ENCODE data around the gene ASTL.

ASTL gene

GRCh38 chr2:96140941-96141623 is 2.8 kb upstream of the ASTL start:
- DNase-seq: no peak
- Mint-ChIP-seq H3K4me1 (peaks cover 8% of the 10 kb centered on the region), H3K4me3 (no peak overlapping the region), H3K9me3 (no peaks in the 10 kb centered on the region), H3K36me3 (ENCODE audit: low read depth) (no peaks in the 10 kb centered on the region), H3K27ac (no peak overlapping the region), H3K27me3 (ENCODE audit: low read depth, poor library complexity) (peaks cover 55% of the 10 kb centered on the region)
- no peak for TF ChIP-seq CTCF (IDR thresholded peaks at IDR 0.05)

GRCh38 chr2:96139181-96139758 is 968 bp upstream of the ASTL start:
- no peaks in the 10 kb centered on the region for H3K9me3 Mint-ChIP-seq
- no peak for TF ChIP-seq CTCF (IDR thresholded peaks at IDR 0.05)
- peaks cover 3% of the 10 kb centered on the region for H3K4me1 Mint-ChIP-seq
- DNase-seq: no peak
- H3K4me3 Mint-ChIP-seq: no peak overlapping the region
- no peak overlapping the region for H3K27ac Mint-ChIP-seq
- no peaks in the 10 kb centered on the region for H3K36me3 Mint-ChIP-seq (ENCODE audit: low read depth)
- H3K27me3 Mint-ChIP-seq (ENCODE audit: low read depth, poor library complexity): peaks cover 50% of the 10 kb centered on the region

- Mint-ChIP-seq H3K4me1 (no peaks in the 10 kb centered on the region), H3K36me3 (ENCODE audit: low read depth) (no peaks in the 10 kb centered on the region), H3K27ac (no peak overlapping the region)
These were observed 752 bp downstream of the ASTL start for GRCh38 chr2:96137321-96138178.

GRCh38 chr2:96136129-96136720 is 2.1 kb downstream of the ASTL start:
- peaks cover 47% of the 10 kb centered on the region for H3K27me3 Mint-ChIP-seq (ENCODE audit: low read depth, poor library complexity)
- no peak for DNase-seq
- H3K4me3 Mint-ChIP-seq: no peak overlapping the region
- no peaks in the 10 kb centered on the region for H3K4me1 Mint-ChIP-seq
- no peaks in the 10 kb centered on the region for H3K36me3 Mint-ChIP-seq (ENCODE audit: low read depth)
- H3K27ac Mint-ChIP-seq: no peak overlapping the region
- H3K9me3 Mint-ChIP-seq: no peaks in the 10 kb centered on the region
- TF ChIP-seq CTCF (IDR thresholded peaks at IDR 0.05): no peak

More at GRCh38 chr2:96137321-96138178, 752 bp downstream of the ASTL start:
- TF ChIP-seq CTCF (IDR thresholded peaks at IDR 0.05): no peak
- Mint-ChIP-seq H3K27me3 (ENCODE audit: low read depth, poor library complexity) (peaks cover 51% of the 10 kb centered on the region), H3K9me3 (no peaks in the 10 kb centered on the region), H3K4me3 (no peak overlapping the region)
- no peak for DNase-seq

- Mint-ChIP-seq H3K36me3 (ENCODE audit: low read depth) (no peaks in the 10 kb centered on the region), H3K27me3 (ENCODE audit: low read depth, poor library complexity) (peaks cover 49% of the 10 kb centered on the region), H3K4me1 (no peaks in the 10 kb centered on the region), H3K9me3 (no peaks in the 10 kb centered on the region), H3K27ac (no peak overlapping the region), H3K4me3 (no peak overlapping the region)
- TF ChIP-seq CTCF (IDR thresholded peaks at IDR 0.05): no peak
- no peak for DNase-seq
These were observed 2.7 kb downstream of the ASTL start for GRCh38 chr2:96135621-96136020.

Data from nephron progenitor cell (in vitro differentiated cells).